HG02973 (cell line): ENCODE results near the gene MORC4.
"Not testable (repeated sequence)": the region's sequence is repeated elsewhere in the genome, so short reads cannot be mapped to it uniquely, and the experiment has no call there.

Experiments
- ATAC-seq: cut with Tn5 transposase; IDR thresholded peaks from one replicate; pipeline ENCODE4 v1.9.1; 2021; ENCODE audit warnings: moderate library complexity; ENCODE audit not compliant: unreplicated experiment

The MORC4 gene

DNA sequence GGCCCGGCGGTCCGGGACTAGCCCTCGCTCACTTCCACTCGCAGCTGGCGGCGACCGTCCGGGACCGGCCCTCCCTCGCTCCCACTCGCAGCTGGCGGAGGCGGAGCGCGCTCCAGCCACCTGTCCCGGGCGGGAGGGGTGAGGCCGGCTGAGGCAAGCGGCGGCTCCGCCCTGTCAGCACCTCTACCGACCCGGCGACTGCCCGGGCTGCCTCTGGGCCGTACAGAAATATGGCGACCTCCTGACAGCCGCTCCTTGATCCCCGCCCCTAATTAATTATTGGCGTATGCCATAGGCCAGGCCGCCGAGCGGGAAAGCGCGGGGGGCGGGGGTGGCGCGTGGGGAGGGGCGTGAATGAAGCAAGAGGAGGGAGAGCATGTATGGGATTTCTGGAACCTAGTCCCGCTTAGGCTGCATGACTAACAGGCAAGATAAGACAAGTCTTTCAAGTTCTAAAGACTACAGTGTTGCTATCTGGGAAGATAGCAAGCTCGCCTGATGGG, at the start of gene MORC4:
Gene MORC4, minus strand, starts transcription at position 200 of the 503 bp plus-strand sequence. CDS start 243 bp downstream, outside the sequence.
- peak; percentile 62 for ATAC-seq

DNA sequence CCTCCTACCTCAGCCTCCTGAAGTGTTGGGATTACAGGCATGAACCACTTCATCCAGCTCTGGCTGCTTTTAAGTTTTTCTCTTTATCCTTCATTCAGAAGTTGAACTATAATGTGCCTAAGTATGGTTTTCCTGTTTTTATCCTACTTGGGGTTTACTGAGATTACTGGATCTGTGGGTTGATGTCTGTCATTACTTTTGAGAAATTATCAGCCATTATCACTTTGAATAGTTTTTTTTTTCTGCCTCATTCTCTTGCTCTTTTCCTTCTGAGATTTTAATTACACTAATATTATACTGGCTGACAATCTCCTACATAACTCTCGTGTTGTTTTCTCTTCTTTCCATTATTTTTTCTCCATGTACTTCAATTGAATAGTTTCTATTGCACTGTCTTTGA, 47.6 kb upstream of the MORC4 start:
- ATAC-seq = no peak

DNA sequence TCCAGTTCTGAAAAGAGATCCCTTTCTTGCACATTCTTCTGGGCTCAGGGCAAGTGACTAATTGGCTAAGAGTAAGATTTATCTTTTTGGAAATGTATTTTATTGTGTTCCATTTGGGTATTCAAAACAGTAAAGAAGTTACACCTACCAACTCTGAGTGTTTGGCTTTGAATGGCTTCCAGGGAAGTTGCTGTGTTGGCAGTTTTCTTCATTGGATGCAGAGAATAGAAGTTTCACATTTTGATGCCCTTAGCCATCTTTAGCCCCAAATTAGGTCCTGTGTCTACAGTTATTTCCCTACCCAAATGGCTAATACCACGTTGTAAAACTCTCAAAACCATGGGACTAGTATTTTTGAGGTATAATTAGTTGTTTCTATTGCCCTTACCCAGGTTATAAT, 29.7 kb upstream of the MORC4 start:
- no peak for ATAC-seq

DNA sequence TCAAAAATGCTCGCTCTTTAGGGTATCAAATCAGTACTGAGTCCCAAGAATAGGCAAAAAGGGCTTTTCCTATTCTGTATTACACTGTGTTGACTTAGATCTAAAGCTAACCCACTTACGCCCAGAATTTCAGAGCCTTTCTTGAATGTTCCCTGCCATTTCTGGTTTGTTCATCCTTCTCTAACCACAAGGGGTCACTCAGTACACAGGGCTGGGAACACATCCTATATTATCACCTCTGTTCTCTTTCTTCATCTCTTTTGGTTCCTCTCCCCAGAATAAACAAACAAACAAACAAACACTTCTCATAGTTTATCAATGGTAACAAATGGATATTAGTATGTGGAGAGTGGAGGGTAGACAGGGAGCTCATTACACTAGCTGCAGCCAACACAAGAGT, 25.5 kb upstream of the MORC4 start:
- ATAC-seq = no peak

DNA sequence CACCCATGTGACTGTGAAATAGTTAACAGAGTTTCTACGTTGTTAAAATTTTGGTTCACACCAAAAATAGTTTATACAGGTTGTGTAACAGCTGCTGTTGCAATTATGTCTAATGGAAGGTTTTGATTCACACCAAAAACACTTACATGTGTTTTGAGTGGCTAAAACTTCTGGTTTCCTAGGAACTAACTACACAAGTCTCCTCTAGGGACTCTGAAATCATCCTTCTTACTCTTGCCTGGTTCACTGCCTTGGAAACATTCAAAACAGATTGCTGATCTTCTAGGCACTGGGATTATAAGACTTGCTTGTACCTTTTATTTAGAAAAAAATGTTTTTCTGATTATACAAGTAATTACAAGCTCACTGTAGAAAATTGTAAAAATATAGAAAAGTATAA, 14.9 kb upstream of the MORC4 start:
- no peak for ATAC-seq

DNA sequence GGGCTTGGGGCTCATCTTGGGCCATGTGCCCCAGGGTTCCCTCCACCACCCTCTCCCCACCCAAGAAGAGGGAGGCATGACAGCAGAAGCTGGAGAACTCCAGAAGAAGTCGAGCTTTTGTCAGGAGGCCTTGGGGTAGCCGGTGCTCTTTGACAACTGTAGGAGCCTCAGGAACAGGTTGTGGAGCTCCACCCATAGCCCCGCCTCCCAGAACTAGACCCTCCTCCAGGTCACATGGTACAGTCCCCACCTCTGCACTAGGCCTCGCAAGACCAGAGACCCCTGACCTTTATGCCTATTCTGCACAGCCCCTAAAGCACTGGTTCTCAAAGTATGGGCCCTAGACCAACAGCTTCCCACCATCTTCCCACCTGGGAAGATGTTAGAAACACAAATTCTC, 8.0 kb upstream of the MORC4 start:
- no peak for ATAC-seq

DNA sequence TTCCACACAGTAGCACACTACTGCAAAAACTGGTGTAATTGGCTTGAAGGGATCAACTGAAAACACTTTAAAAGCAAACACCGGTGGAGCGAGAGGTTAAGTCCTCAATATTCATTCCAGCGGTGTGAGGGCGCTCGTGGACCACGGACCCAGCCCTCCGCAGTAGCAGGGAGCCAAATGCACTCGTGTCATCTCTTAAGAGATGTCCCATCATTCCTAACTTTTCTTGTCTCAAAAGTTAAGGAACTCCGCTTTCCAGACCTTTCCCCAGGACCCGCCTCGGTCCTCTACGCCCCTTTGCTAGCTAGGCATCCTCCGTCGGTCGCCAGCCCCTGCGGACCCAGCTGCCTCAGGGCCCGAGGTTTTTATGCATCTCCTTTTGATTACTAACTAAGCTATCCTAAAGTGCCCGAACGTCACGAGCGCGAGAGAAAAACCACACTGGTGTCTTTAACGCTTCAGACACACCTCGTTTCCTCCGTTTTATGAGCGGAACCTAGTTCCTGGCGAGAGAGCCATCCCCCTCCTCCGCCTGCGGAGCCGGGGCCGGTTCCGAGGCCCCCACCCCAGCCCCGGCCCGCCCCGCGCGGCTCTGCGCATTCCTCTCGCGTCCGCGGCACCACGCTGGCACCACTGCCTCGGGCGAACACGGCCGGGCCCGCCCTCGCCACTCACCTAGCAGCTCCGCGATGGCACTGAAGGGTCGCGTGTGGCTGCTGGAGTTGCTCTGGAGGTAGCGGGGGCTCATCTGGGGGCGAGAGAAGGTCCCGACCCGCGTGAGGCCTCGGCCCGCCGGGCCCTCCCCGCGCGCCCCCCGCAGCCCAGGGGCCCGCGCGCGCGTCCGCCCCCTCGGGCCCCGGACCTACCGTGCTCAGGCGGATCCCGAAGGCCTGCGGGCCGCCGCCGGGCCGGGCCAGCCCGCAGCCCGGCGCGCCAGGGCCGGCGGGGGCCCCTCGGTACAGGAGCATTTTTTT, 723 bp downstream of the MORC4 start:
- peak; percentile 45 for ATAC-seq

DNA sequence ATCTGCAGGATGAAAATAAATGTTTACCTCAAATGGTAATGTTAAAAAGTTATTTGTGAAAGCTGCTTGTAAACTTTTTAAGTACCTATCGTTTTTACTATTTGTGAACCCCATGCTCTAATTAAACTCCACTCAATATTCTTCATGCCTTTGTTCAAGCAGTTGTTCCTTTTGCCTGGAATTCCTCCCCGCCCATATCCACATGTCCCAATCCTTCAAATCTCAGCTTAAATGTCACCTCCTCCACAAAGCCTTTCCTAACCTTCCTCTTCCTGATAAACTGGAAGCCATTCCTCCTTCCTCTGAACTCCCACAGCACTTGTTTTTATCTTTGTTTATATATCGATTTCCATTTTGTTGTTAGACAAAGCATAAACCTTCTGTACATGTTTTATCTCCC, 2.4 kb downstream of the MORC4 start:
- ATAC-seq = no peak

DNA sequence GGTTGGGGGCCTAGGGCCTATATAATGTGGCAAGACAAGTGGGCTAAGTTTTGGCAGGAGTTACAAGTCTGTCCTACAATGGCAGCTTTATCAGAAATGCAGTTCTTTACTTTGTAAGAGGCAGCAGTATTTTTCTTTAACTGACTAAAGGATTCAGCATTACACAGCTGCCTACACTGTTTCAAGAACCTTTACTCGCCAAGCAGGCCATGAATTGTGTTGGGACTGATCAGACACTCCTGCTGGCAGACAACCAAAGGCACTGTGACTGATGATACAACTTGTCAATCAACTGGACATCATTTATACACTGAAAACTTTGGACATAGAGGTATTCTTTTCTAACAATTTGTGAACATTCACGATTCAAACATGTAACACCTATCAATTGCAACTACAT, 4.3 kb downstream of the MORC4 start:
- no peak for ATAC-seq

DNA sequence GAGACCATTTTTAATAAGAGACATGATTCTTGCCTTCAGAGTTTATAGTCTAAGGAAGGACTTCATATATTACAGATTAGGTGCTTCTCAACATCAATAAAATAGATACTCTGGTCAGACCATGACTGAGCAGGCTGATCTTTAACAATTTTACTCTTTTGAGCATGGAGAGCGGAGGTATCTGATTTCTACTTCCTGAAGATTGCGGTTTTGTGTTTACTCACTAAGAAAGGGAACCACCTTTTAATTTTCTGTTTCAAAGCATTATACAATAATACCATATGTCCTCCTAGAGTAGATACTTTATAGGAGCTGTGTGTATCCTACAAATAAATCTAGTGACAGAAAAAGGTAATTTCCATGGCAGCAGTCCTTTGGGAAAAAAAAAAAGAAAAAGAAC, 12.5 kb downstream of the MORC4 start:
- no peak for ATAC-seq

DNA sequence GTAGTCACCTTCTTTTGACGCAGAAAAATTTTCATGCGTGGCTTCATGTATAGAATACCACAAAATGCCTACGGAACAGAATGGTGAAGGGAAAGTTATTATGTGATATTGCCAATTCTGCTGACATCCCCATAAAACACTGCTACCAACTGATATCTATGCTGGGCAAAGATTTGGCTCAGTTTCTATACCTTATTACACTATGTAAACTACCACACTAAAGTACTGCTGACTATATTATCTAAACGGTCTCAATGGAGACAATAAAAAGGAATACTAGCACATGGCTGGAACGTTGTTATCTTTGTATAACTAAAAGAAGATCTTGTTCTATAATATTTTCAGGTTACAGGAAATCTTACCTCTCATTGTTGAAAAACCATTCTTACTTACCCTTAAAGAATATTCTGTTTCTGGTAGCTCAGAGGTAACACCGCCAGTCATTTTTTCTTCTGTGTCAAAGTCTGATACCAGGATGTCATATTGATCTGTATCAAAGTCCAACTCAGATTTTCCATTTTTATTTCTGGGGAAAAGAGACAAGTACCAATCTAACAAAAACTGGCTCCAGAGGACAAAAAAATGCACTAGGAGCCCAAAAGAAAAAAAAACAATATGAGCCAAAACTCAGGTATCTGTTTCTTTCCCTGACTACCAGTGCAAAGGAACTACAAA, 18.9 kb downstream of the MORC4 start:
- no peak for ATAC-seq

DNA sequence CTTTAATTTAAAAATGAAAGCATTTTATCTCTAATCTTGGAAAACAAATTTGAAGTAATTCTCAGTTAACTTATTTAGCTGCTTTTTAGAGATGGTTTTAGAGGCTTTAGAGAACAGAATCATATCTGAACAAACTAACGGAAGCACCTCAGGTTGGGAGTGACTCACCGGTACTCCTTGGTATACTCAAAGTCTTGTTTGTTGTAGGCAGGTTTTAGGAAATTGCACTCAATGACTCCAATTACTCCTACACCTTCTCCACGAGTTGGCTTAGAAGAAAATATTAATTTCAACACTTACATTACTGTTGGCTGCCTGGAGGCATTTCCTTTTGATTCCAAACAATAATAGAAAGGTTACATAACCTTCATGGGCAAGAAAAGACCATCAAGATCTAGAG, 23.6 kb downstream of the MORC4 start:
- ATAC-seq = no peak

DNA sequence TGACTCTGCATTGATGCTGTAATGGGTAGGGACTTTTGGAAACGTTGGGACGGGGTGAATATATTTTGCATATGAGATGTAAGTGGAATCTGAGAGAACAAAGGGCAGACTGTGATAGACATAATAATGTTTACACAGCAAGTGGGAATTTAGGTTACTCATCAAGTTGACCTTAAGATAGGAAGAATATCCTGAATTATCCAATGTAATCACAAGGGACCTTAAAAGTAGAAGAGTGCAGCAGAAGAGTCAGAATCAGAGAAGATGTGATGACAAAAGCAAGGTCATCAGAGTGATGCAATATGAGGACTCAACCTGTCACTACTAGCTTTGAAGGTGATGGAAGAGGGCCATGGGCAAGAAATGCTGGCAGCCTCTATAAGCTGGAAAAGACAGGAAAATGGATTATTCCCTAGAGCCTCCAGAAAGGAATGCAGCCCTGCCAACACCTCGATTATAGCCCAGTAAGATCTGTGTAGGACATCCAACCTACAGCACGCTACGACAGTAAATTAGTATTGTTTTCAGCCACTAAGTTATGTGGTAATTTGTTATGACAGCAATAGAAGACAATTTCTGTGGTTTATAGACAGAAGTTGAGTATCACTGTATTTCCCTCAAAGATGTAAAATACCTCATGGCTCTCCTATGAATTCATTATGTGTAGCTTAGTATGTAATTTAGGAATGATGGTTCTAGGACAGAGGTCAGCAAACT, 26.4 kb downstream of the MORC4 start:
- no peak for ATAC-seq

DNA sequence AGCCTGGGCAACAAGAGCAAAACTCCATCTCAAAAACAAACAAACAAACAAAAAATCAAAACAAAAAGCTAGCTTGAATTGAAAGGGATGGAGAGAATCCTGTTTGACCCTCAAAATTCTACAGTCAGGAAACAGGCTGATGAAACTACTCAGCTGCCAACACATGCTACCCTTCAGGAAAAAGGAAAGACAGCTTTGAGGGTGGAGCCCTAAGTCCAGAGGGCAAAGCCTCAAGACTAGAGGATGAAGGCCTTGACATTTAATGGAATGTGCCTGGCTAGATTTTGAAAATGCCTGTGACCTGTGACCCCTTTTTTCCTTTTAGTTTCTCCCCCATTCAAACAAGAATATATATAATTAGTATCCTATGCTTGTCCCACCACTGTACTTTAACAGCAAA, 27.1 kb downstream of the MORC4 start:
- no peak for ATAC-seq

DNA sequence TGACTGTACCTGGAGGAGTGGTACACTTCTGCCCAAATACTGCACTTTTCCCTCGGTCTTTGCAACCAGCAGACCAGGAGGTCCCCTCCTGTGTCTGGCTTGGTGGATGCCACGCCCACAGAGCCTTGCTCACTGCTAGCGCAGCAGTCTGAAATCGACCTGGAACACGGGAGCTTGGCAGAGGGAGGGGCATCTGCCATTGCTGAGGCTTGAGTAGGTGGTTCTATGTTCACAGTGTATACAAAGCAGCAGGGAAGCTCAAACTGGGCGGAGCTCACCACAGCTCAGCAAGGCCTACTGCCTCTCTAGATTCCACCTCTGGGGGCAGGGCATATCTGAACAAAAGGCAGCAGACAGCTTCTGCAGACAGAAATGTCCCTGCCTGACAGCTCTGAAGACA, 33.5 kb downstream of the MORC4 start:
- ATAC-seq = not testable (repeated sequence)

DNA sequence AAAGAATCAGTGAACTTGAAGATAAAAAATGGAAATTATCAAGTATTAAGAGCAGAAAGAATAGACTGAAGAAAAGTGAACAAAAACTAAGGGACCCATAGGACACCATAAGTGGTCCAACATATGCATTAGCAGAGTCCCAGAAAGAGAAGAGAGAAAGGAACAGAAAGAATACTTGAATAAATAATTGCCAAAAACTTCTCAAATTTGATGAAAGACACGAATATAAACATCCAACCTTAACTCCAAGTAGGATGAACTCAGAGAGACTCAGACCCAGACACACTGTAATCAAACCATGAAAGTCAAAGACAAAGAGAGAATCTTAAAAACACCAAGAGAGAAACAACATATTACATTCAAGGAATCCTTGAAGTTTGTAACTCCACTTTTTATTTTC, 35.7 kb downstream of the MORC4 start:
- no peak for ATAC-seq

DNA sequence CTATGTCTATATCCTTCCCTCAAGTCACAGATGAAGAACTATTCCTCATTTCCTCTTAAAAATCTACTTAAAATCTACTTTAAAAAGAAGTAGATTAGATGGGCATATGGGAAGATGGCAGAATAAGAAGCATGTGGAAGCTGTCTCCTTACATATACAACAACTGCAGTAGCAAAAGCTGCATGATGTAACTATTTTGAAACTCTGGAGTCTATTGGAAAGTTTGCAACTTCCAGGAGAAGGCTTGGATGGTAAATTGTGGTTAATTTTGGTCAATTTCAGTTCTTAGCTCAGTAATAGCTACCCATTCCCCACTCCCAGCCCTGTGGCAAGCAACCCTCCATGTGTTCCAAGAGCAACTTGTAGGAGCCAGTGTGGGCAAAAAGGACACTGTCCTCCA, 36.9 kb downstream of the MORC4 start:
- ATAC-seq = no peak

DNA sequence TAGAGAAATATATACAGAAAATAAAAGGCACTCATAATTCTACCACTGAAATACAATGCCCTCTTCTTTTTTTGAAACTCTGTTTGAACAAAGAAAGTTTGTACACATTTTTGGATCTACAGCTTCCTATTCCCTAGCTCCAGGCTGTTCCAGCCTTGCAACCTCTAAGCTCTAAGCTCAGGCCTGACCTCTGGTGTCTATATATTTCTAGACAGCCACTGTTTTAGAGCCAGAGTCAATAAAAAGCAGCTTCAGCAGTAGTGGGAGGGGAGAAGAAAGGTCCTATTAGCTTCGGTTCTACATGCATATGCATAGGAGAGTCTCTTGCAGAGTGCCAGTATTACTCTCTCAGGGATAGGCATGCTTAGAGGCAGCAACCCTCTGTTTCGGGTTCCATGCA, 40.1 kb downstream of the MORC4 start:
- ATAC-seq = no peak

DNA sequence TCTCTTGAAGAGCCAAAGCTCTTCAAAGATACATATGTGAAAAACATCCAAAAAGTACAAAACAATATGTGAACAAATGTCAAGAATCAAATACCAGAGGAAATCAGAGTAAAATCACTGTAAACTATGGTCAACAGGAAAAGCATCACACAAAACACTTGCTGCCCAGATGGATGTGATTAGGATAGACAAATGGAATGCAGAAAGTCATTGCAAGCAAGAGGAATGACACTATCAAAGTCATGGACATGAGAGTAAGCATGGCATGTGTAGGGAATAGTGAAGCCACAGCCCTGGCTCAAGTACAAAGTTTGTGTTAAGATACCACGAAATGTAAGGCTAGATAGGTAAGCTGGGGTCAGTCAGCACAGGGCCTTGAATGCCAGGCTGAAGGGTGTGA, 42.2 kb downstream of the MORC4 start:
- no peak for ATAC-seq

DNA sequence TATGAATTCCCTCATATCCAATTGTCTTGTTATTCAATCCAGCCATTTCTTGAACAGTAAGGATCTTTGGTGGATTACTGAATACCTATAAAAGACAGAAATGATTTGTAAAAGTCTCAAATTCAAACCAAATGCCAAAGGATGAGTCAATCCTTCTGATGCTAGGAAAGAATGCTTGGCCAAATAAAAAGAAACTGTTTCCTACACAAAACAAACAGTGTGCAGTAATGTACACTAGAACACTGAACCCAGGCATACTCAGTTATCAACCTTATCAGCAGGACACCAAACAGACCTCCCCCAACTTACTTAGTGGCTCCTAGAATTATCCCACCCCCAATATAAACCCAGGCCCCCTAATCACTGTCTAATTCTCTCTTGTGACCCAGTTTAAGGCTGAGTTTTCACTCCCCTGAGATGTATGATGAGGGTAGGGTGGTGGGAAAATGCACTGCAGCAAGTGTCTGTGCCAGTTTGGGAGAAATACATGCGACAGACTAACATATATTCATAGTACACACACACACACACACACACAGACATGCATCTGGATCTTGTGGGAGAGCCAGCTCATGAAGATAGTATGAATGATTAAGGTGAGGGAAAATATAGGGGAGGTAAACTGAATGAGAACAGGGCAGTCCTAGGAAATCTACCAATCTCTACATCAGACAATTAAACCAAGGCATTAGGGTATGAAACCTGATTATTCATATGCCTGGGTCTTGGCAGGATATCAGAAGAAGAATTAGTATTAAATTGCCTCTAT, 44.8 kb downstream of the MORC4 start:
- no peak for ATAC-seq

DNA sequence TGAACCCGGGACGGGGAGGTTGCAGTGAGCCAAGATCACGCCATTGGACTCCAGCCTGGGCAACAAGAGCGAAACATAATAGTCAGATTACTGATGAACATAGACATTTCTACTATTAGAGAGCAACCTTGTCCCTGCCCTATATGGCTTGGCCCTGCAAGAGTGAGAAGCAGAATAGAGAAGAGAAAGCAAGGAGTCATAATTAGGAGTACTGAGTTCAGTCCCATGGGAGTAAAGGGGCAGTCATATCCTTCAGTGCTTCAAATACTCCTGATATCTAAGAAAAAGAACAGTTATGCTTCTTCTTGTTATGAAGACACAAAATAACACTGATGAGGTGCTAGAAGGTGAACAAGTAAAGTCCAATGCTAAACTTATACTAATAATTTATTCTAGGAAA, 46.0 kb downstream of the MORC4 start:
- no peak for ATAC-seq
